GM12875 (cell line): Measurements from ENCODE around the gene TBC1D20.

ENCODE experiments used
- H3K4me3 ChIP-seq: one replicate; pipeline ENCODE4 v1.5.1; 2011; ENCODE audit warnings: low read depth, low read length, control low read depth
- CTCF ChIP-seq: IDR thresholded peaks from 2 replicates; pipeline ENCODE4 v1.5.1; 2011; ENCODE audit warnings: low read depth, mild to moderate bottlenecking, control low read depth, inconsistent platforms, low read length, moderate library complexity, borderline replicate concordance; ENCODE audit not compliant: insufficient read depth

TBC1D20 gene

GRCh38 chr20:440636-441035 lies 21.7 kb downstream of the TBC1D20 start:
- no peak for TF ChIP-seq CTCF
- H3K4me3 ChIP-seq, result no peak overlapping the region

- TF ChIP-seq CTCF, result no peak
- no peak overlapping the region for H3K4me3 ChIP-seq
Measured at GRCh38 chr20:440148-440547, 22.2 kb downstream of the TBC1D20 start.

- no peak overlapping the region for H3K4me3 ChIP-seq
- no peak for TF ChIP-seq CTCF
Measured at GRCh38 chr20:438571-439469, 23.5 kb downstream of the TBC1D20 start.

GRCh38 chr20:437787-438486 lies 24.4 kb downstream of the TBC1D20 start:
- TF ChIP-seq CTCF, result no peak
- no peak overlapping the region for H3K4me3 ChIP-seq

GRCh38 chr20:436476-436875 lies 25.9 kb downstream of the TBC1D20 start:
- H3K4me3 ChIP-seq, result no peak overlapping the region
- TF ChIP-seq CTCF, result no peak

GRCh38 chr20:435558-435957 lies 26.8 kb downstream of the TBC1D20 start:
- no peak for TF ChIP-seq CTCF

More at GRCh38 chr20:435558-435957, 26.8 kb downstream of the TBC1D20 start:
- no peak overlapping the region for H3K4me3 ChIP-seq
